Mesendoderm (in vitro differentiated cells): ENCODE results near the gene CHM.

ENCODE experiments used
- DNase-seq: peaks from one replicate; pipeline ENCODE4 v3.0.0; 2013
- H2AK5ac ChIP-seq: 2 replicates; pipeline ENCODE4 v1.6.1; 2013; ENCODE audit warnings: low read length, inconsistent platforms
- H2BK120ac ChIP-seq: 2 replicates; pipeline ENCODE4 v1.6.1; 2013; ENCODE audit warnings: low read depth, mild to moderate bottlenecking, low read length, moderate library complexity, mixed read lengths
- H2BK15ac ChIP-seq: replicated peaks from 2 replicates; pipeline ENCODE4 v1.6.1; 2013; ENCODE audit warnings: low read depth, mild to moderate bottlenecking, moderate library complexity
- H2BK5ac ChIP-seq: 2 replicates; pipeline ENCODE4 v1.6.1; 2013; ENCODE audit warnings: low read length, inconsistent platforms
- H3K18ac ChIP-seq: 2 replicates; pipeline ENCODE4 v1.6.1; 2013; ENCODE audit warnings: mild to moderate bottlenecking, low read length, mixed read lengths
- H3K23ac ChIP-seq: one replicate; pipeline ENCODE4 v1.6.1; 2013; ENCODE audit warnings: low read length
- H3K27ac ChIP-seq: 2 replicates; pipeline ENCODE4 v1.5.1; 2013; ENCODE audit warnings: low read depth, mild to moderate bottlenecking, inconsistent platforms, low read length, moderate library complexity
- H3K27me3 ChIP-seq: 2 replicates; pipeline ENCODE4 v1.6.1; 2013; ENCODE audit warnings: low read length, control low read depth, mild to moderate bottlenecking, inconsistent platforms; ENCODE audit not compliant: insufficient read depth, poor library complexity
- H3K36me3 ChIP-seq: 2 replicates; pipeline ENCODE4 v1.6.1; 2013; ENCODE audit warnings: low read length, inconsistent platforms; ENCODE audit not compliant: control insufficient read depth, insufficient read depth
- H3K4ac ChIP-seq: one replicate; pipeline ENCODE4 v1.6.1; 2013; ENCODE audit warnings: low read depth, mild to moderate bottlenecking, low read length, moderate library complexity
- H3K4me1 ChIP-seq: 2 replicates; pipeline ENCODE4 v1.6.1; 2013; ENCODE audit warnings: low read depth, low read length, inconsistent platforms; ENCODE audit not compliant: control insufficient read depth
- H3K4me2 ChIP-seq: 2 replicates; pipeline ENCODE4 v1.6.1; 2013; ENCODE audit warnings: low read length
- H3K4me3 ChIP-seq: 2 replicates; pipeline ENCODE4 v1.5.1; 2013; ENCODE audit warnings: mild to moderate bottlenecking, low read length
- H3K56ac ChIP-seq: one replicate; pipeline ENCODE4 v1.6.1; 2013; ENCODE audit warnings: low read length
- H3K79me1 ChIP-seq: 2 replicates; pipeline ENCODE4 v1.6.1; 2013; ENCODE audit warnings: low read length, inconsistent platforms
- H3K79me2 ChIP-seq: 2 replicates; pipeline ENCODE4 v1.6.1; 2013; ENCODE audit warnings: mild to moderate bottlenecking, low read length; ENCODE audit not compliant: control insufficient read depth, insufficient read depth
- H3K9ac ChIP-seq: 2 replicates; pipeline ENCODE4 v1.6.1; 2013; ENCODE audit warnings: low read length, inconsistent platforms
- H4K5ac ChIP-seq: one replicate; pipeline ENCODE4 v1.6.1; 2013; ENCODE audit warnings: low read length
- H4K8ac ChIP-seq: one replicate; pipeline ENCODE4 v1.6.1; 2013; ENCODE audit warnings: low read depth, mild to moderate bottlenecking, control low read depth, low read length, moderate library complexity
- WGBS: extraction: QIAGEN DNeasy Blood & Tissue Kit; methylation state at CpG from one replicate; pipeline ENCODE4 v1.1.7; 2013; ENCODE audit warnings: low lambda C conversion rate, missing lambda C conversion rate; ENCODE audit not compliant: insufficient coverage; ENCODE audit errors: extremely low coverage; 5-methylcytosine and 5-hydroxymethylcytosine counted together

CHM gene

GRCh38 chrX:85994797-85995196, 52.6 kb downstream of the CHM start:
- Histone ChIP-seq H3K79me1 (no peaks in the 10 kb centered on the region), H2BK5ac (no peak overlapping the region), H3K23ac (no peak overlapping the region), H3K4me3 (no peak overlapping the region), H4K5ac (no peak overlapping the region), H3K4ac (no peak overlapping the region), H3K4me1 (peaks cover 5% of the 10 kb centered on the region), H3K27me3 (no peaks in the 10 kb centered on the region), H3K79me2 (peaks cover 3% of the 10 kb centered on the region), H3K18ac (no peak overlapping the region), H2BK15ac (no peak overlapping the region), H3K56ac (no peak overlapping the region), H4K8ac (no peak overlapping the region), H3K36me3 (no peaks in the 10 kb centered on the region), H3K9ac (no peak overlapping the region), H2BK120ac (no peak overlapping the region), H3K27ac (no peak overlapping the region), H3K4me2 (no peak overlapping the region), H2AK5ac (no peak overlapping the region)
- WGBS = no CpG with 5 or more reads among the region's 1 CpG
- DNase-seq = no peak

GRCh38 chrX:85994228-85994627, 53.1 kb downstream of the CHM start:
- peak overlapping the region; percentile 64 for H2BK5ac ChIP-seq
- no peaks in the 10 kb centered on the region for H3K79me1 ChIP-seq
- DNase-seq = no peak
- peak overlapping the region; percentile 30 for H3K9ac ChIP-seq
- H3K4me2 ChIP-seq = no peak overlapping the region
- no peaks in the 10 kb centered on the region for H3K27me3 ChIP-seq
- no peak overlapping the region for H3K23ac ChIP-seq
- H3K79me2 ChIP-seq = peaks cover 3% of the 10 kb centered on the region
- H3K27ac ChIP-seq = no peak overlapping the region
- H2BK120ac ChIP-seq = no peak overlapping the region
- WGBS = no CpG with 5 or more reads among the region's 2 CpGs
- H2AK5ac ChIP-seq = peak overlapping the region; percentile 93
- no peak overlapping the region for H4K5ac ChIP-seq
- H3K4ac ChIP-seq = no peak overlapping the region
- no peak overlapping the region for H2BK15ac ChIP-seq
- H3K4me3 ChIP-seq = no peak overlapping the region
- H3K18ac ChIP-seq = peak overlapping the region; percentile 83
- H3K36me3 ChIP-seq = no peaks in the 10 kb centered on the region
- peaks cover 5% of the 10 kb centered on the region for H3K4me1 ChIP-seq
- H3K56ac ChIP-seq = peak overlapping the region; percentile 84
- H4K8ac ChIP-seq = no peak overlapping the region

- no peak overlapping the region for H2AK5ac ChIP-seq
- H3K56ac ChIP-seq = peak overlapping the region; percentile 60
- no peak overlapping the region for H4K5ac ChIP-seq
- H3K79me2 ChIP-seq = peaks cover 6% of the 10 kb centered on the region
- no peak overlapping the region for H3K23ac ChIP-seq
- no peaks in the 10 kb centered on the region for H3K27me3 ChIP-seq
- no peak overlapping the region for H2BK120ac ChIP-seq
- no peak overlapping the region for H3K4ac ChIP-seq
- no peak overlapping the region for H3K4me3 ChIP-seq
- H3K36me3 ChIP-seq = no peaks in the 10 kb centered on the region
- DNase-seq = no peak
- H2BK5ac ChIP-seq = peak overlapping the region; percentile 80
- H3K27ac ChIP-seq = peak overlapping the region; percentile 66
- no peak overlapping the region for H3K18ac ChIP-seq
- H3K9ac ChIP-seq = no peak overlapping the region
- no peak overlapping the region for H2BK15ac ChIP-seq
- peaks cover 5% of the 10 kb centered on the region for H3K4me1 ChIP-seq
- H3K79me1 ChIP-seq = no peaks in the 10 kb centered on the region
- no peak overlapping the region for H4K8ac ChIP-seq
- no peak overlapping the region for H3K4me2 ChIP-seq
- no CpG with 5 or more reads among the region's 2 CpGs for WGBS
These were observed 53.7 kb downstream of the CHM start for GRCh38 chrX:85993539-85994197.

- Histone ChIP-seq H3K18ac (no peak overlapping the region), H4K5ac (no peak overlapping the region), H3K79me1 (no peaks in the 10 kb centered on the region), H2AK5ac (no peak overlapping the region), H3K23ac (no peak overlapping the region), H3K9ac (no peak overlapping the region), H3K27ac (no peak overlapping the region), H3K4ac (no peak overlapping the region), H3K4me2 (no peak overlapping the region), H3K27me3 (no peaks in the 10 kb centered on the region), H4K8ac (no peak overlapping the region), H3K56ac (no peak overlapping the region), H2BK120ac (no peak overlapping the region), H3K36me3 (no peaks in the 10 kb centered on the region), H3K79me2 (peaks cover 8% of the 10 kb centered on the region), H3K4me1 (peaks cover 5% of the 10 kb centered on the region), H2BK15ac (no peak overlapping the region), H3K4me3 (no peak overlapping the region), H2BK5ac (no peak overlapping the region)
- no CpG with 5 or more reads among the region's 3 CpGs for WGBS
- DNase-seq = peak; percentile 71
These were observed 54.5 kb downstream of the CHM start for GRCh38 chrX:85992811-85993229.

- DNase-seq = no peak
- Histone ChIP-seq H3K56ac (no peak overlapping the region), H3K27ac (no peak overlapping the region), H2AK5ac (no peak overlapping the region), H3K27me3 (no peaks in the 10 kb centered on the region), H3K9ac (no peak overlapping the region), H3K36me3 (no peaks in the 10 kb centered on the region), H3K4me2 (no peak overlapping the region), H4K8ac (no peak overlapping the region), H2BK5ac (no peak overlapping the region), H3K23ac (no peak overlapping the region), H4K5ac (no peak overlapping the region), H3K4me1 (no peaks in the 10 kb centered on the region), H3K4ac (no peak overlapping the region), H3K79me2 (peaks cover 9% of the 10 kb centered on the region), H3K79me1 (no peaks in the 10 kb centered on the region), H2BK15ac (no peak overlapping the region), H2BK120ac (no peak overlapping the region), H3K18ac (no peak overlapping the region), H3K4me3 (no peak overlapping the region)
- no CpG with 5 or more reads among the region's 3 CpGs for WGBS
These were observed 59.0 kb downstream of the CHM start for GRCh38 chrX:85988353-85988752.

GRCh38 chrX:85980286-85980685, 67.1 kb downstream of the CHM start:
- DNase-seq = no peak
- Histone ChIP-seq H3K56ac (no peak overlapping the region), H3K4ac (no peak overlapping the region), H3K4me1 (no peaks in the 10 kb centered on the region), H3K36me3 (no peaks in the 10 kb centered on the region), H2BK5ac (no peak overlapping the region), H2AK5ac (no peak overlapping the region), H3K4me2 (no peak overlapping the region), H3K27me3 (no peaks in the 10 kb centered on the region), H3K79me1 (no peaks in the 10 kb centered on the region), H2BK120ac (no peak overlapping the region), H2BK15ac (no peak overlapping the region), H3K23ac (no peak overlapping the region), H3K9ac (no peak overlapping the region), H3K27ac (no peak overlapping the region), H3K79me2 (no peaks in the 10 kb centered on the region), H3K18ac (no peak overlapping the region), H3K4me3 (no peak overlapping the region), H4K8ac (no peak overlapping the region), H4K5ac (no peak overlapping the region)
- WGBS = no CpG with 5 or more reads among the region's 1 CpG
